Suppressor macrophage treated with lipopolysaccharide for 1 hour (primary cell): ENCODE data around the gene PRICKLE3.

Source experiments
- DNase-seq, 3 donors: peaks; one replicate each; pipeline ENCODE4 v3.0.0-alpha.2; 2020 to 2022

The PRICKLE3 gene, protein sequence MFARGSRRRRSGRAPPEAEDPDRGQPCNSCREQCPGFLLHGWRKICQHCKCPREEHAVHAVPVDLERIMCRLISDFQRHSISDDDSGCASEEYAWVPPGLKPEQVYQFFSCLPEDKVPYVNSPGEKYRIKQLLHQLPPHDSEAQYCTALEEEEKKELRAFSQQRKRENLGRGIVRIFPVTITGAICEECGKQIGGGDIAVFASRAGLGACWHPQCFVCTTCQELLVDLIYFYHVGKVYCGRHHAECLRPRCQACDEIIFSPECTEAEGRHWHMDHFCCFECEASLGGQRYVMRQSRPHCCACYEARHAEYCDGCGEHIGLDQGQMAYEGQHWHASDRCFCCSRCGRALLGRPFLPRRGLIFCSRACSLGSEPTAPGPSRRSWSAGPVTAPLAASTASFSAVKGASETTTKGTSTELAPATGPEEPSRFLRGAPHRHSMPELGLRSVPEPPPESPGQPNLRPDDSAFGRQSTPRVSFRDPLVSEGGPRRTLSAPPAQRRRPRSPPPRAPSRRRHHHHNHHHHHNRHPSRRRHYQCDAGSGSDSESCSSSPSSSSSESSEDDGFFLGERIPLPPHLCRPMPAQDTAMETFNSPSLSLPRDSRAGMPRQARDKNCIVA

DNA sequence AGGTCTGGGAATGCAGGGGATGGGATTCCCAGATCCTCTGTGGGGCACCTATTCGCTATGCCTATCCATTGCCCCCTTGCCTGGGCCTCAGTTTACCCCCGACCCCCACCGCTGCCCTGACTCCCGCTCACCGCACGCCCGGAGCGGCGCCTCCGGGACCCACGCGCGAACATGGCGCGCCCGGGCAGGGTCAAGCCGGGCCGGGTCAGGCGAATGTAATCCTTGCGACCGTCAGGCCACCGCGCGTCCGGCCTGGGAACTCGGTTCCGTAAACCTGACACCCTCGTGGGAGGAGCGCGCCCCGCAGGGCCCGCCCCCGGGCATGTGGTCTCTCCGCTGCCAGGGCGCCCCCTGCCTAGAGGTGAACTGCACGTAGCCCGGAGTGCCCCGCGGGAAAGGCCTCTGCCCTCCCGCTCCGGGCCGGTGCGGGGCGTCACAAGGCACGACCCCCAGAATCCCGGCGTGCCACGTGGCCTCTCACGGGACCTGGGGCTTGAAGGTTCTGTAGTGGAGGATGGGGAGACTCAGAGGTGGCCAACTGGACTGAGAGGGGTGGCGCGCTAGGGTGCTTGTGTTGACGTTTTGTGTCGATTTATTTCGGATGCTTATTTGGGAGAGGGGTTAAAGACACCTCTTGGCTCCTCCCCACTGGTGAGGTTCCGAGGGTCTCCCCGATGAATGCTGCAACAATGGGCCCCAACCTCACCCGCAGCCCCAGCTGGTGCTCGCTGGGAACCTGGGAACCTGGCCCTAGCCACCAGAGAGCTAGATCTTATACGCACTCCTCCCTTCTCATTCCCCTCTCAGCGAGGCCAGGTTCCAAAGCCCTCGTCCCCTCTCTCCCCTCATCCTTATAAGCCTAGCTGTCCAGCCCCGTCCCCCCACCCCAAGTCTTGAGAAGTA, at the start of gene PRICKLE3:
TSS of gene PRICKLE3 (minus strand) at position 249 of the 903 bp plus-strand sequence. CDS start at position 173, 76 bp downstream.
- peak; percentile 73 to 89 (median 74) for DNase-seq

- no peak for DNase-seq
Measured at GRCh38 chrX:49233887-49234555, 47.8 kb upstream of the PRICKLE3 start.

DNA sequence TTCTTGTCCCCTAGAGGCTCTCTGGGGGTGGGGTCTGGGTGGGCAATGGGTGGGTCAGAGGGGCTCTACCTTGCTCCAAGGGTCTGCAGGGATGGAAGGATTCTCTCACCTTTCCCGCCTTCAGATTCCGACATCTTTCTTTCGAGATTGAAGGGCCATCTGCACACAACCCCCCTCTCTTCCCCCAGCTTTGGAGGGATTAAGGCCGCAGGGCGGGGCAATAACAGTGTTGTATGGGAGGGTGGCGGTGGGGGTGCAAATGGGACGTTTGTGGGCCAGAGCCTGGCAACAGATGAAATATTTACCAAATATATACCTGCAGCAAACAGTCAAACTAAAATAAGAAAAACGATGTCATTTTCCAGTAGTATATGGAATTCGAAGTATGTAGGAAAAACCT, 47.0 kb upstream of the PRICKLE3 start, which contains the start of gene CACNA1F:
TSS of gene CACNA1F (minus strand) at position 165 of the 400 bp plus-strand sequence. CDS start at position 134, 31 bp downstream.
- no peak for DNase-seq

GRCh38 chrX:49232525-49232924, 46.4 kb upstream of the PRICKLE3 start:
- DNase-seq: no peak

DNA sequence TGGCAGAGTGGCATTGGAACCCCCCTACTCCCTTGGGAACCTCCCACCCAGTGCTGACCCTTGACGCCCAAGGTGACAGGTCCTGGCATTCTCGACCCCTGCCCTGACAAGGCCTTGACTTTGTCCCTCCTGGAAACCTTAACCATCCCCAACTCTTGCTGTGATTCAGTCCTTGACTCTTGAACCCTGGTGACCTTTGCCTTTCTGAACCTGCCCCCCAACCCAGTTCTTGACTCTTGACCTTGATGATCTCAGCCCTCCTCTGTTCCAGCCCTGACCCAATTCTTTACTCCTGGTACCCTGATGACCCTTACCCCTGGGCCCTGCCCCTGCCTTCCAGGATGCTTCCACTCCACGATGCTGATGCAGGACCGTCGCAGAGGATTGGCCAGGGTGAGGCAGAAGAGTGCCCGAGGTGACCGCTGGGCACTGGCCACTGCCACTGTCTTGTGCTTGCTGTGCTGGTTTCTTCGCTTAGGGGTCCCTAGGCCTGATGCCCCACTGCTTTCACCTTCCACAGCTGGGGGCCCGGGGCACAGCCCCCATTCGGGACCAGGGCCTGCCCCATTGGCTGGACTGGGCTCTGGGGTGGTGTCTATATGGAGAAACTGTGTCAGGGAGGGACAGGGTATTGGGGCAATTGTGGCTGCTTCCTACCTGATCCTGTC, 45.3 kb upstream of the PRICKLE3 start:
- no peak for DNase-seq

- peak; percentile 48 to 78 (median 50) for DNase-seq
Measured at GRCh38 chrX:49230500-49231232, 44.5 kb upstream of the PRICKLE3 start.

DNA sequence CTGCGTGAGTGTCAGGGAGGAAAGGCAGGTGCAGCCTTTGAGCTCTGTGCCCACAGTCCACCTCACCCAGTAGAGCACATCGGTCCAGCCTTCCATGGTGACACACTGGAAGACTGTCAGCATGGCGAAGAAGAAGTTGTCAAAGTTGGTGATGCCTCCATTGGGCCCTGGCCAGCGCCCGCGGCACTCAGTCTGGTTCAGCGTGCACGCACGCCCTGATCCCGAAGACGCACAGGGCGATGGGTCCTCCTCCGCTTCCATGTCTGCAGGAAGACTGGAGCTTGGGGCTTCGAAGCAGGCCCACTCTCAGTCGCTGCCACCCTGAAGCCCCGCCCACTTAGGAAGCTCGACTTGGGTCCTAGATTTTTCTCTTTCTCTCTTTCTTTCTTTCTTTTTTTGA, 42.0 kb upstream of the PRICKLE3 start:
- DNase-seq: no peak

DNA sequence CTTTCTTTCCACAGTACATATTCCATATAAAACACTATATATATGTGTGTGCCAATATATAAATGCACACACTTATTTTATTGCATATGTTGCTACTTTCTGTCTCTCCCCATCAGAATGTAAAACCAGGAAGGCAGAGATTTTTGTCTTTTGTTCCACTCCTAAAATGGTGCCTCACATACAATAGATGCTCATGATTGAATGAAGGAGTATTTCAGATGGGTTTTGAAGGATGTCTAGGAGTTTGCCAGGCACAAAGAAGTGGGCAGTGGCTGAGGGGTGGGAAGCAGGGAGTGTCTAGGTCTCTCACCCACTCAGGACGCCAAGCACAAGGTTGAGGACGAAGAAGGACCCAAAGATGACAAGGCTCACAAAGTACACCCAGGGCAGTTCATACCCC, 41.6 kb upstream of the PRICKLE3 start:
- no peak for DNase-seq

GRCh38 chrX:49226946-49227345, 40.8 kb upstream of the PRICKLE3 start:
- DNase-seq: no peak

DNA sequence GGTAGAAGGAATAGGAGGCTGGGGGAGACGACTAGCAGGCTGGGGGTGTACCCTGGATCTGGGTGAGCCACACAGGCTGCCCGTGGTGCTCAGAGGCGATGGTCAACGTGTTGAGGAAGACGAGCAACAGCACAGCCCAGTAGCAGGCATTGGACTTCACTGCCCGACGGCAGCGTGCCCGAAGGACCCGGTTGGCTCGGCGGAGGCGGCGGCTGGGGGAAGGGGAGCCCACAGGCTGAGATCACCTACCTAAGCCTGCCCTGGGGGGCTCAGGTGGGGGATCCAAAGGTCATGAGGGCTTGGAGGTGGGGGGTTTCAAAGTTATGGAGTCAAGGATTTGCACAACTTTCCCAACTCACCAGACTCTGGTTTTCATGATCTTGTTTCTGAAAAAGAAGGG, 39.7 kb upstream of the PRICKLE3 start:
- DNase-seq: no peak

GRCh38 chrX:49221868-49222267, 35.7 kb upstream of the PRICKLE3 start:
- DNase-seq: no peak

GRCh38 chrX:49220100-49220499, 33.9 kb upstream of the PRICKLE3 start:
- DNase-seq: no peak

- DNase-seq: no peak
Measured at GRCh38 chrX:49214996-49215526, 28.9 kb upstream of the PRICKLE3 start.

DNA sequence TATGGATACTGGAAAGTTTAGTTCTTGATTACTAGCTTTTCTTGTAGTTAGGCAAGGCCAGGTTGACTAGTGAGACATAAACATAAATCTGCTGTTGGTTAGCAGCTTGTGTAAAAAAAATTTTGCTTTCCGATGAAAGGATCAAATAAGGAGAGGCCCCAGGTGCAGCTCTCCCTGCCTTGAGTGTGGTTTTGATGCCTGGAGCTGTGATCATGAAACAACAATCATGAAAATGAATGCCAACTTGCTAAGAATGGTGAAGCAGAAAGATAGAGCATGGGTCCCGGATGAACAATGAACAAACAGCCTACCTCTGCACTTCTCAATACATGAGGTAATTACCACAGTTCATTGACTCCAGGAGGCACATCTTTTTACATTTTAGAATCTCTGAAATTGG, 28.2 kb upstream of the PRICKLE3 start:
- no peak for DNase-seq

- no peak for DNase-seq
Measured at GRCh38 chrX:49212861-49213260, 26.7 kb upstream of the PRICKLE3 start.

DNA sequence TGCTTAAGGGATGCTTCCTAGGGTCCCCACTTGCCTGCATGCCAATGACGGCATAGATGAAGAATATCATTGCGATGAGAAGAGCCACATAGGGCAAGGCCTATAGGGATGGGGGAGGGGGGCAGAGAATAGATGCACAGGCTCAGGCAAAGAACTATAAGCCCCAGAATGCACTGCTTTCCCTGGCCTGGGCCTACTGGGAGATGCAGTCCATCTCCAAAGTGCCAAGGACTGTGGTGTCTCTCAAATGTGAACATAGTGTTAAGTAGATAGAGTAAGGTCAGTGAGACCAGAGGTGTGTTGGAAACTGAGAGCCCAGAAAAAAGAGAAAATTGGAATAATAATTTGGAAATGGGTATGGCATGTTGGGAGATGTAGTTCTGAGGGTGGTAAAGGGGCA, 26.0 kb upstream of the PRICKLE3 start:
- no peak for DNase-seq

DNA sequence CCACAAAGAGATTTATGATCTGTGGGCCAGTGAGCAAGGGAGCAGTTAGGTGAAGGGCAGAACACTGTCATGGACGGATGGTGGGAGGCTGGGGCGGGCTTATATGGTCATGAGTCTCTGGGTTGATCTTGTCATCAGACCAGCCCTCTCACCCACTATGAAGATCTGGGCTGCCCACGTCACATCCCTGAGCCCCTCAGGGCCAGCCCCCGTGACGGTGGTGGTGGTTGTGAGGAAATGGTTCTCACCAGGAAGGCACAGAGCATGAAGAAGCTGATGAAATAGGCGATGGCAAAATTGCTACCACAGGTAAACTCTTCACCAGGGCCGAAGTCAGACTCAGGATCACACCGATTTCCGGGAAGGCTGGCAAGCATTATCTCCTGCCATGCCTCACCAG, 24.9 kb upstream of the PRICKLE3 start:
- no peak for DNase-seq

DNA sequence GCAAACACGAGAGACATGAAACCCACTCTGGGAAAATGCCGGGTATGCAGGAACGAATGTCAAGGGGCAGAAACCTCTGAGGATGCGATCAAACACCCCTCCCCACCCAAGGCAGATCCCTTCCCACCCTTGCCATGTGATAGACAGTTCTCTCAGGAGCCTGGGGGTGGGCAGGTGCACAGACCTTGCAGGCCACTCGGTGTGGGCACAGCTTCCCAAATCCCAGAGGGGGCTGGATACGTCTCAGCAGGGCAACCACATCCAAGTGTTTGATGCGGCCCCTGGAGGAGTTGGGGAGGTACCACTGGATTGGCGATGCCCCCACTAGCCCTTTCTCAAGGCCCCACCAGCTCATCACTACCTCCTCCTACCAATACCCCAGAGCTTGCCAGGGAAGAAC, 24.2 kb upstream of the PRICKLE3 start:
- DNase-seq: no peak

GRCh38 chrX:49209434-49210251, 23.5 kb upstream of the PRICKLE3 start:
- DNase-seq: peak; percentile 45 to 65 (median 49)

GRCh38 chrX:49208399-49208798, 22.2 kb upstream of the PRICKLE3 start:
- no peak for DNase-seq
